NK-92 (cell line): ENCODE measurements around the gene DDX5.
A peak's percentile ranks its signal among the peaks of the same experiment; 100 is the strongest.
"Not testable (repeated sequence)": the region's sequence is repeated elsewhere in the genome, so short reads cannot be mapped to it uniquely, and the experiment has no call there.

Experiments
- DNase-seq: peaks from one replicate; lab custom pipeline; 2025; ENCODE audit not compliant: unreplicated experiment; lab: John Stamatoyannopoulos, UW

DDX5 gene

GRCh38 chr17:64508683-64509082, 2.6 kb upstream of the DDX5 start:
- no peak for DNase-seq

GRCh38 chr17:64507413-64507782, 1.3 kb upstream of the DDX5 start:
- DNase-seq = no peak

GRCh38 chr17:64506576-64507412, 705 bp upstream of the DDX5 start, which contains the start of gene CEP95:
CEP95 (plus strand) TSS chr17:64506977; CDS start chr17:64507098, 121 bp downstream.
- DNase-seq = peak; percentile 55

GRCh38 chr17:64505340-64506200, 519 bp downstream of the DDX5 start:
- no peak for DNase-seq

GRCh38 chr17:64504769-64505339, 1.2 kb downstream of the DDX5 start:
- DNase-seq = no peak

- no peak for DNase-seq
Observed at GRCh38 chr17:64503821-64504768, 2.0 kb downstream of the DDX5 start.

- DNase-seq = no peak
Observed at GRCh38 chr17:64503341-64503740, 2.7 kb downstream of the DDX5 start.

GRCh38 chr17:64502809-64503208, 3.3 kb downstream of the DDX5 start:
- no peak for DNase-seq

- no peak for DNase-seq
Observed at GRCh38 chr17:64502021-64502420, 4.1 kb downstream of the DDX5 start.

- no peak for DNase-seq
Observed at GRCh38 chr17:64500862-64501765, 5.0 kb downstream of the DDX5 start.

- no peak for DNase-seq
Observed at GRCh38 chr17:64500487-64500859, 5.6 kb downstream of the DDX5 start.

- no peak for DNase-seq
Observed at GRCh38 chr17:64499805-64500486, 6.1 kb downstream of the DDX5 start.

GRCh38 chr17:64498308-64499203, 7.5 kb downstream of the DDX5 start:
- DNase-seq = no peak

GRCh38 chr17:64497565-64498035, 8.5 kb downstream of the DDX5 start:
- no peak for DNase-seq

- peak; percentile 62 for DNase-seq
Observed at GRCh38 chr17:64496786-64497564, 9.1 kb downstream of the DDX5 start, which contains the start of gene POLG2. POLG2 (minus strand) TSS chr17:64497054; CDS start chr17:64496968, 86 bp downstream.

GRCh38 chr17:64496348-64496785, 9.7 kb downstream of the DDX5 start:
- no peak for DNase-seq

GRCh38 chr17:64495300-64495699, 10.8 kb downstream of the DDX5 start:
- DNase-seq = not testable (repeated sequence)
